Non-pigmented ciliary epithelial cell (primary cell): ENCODE data around the gene TSPAN18.

ENCODE experiments used
- DNase-seq: peaks from one replicate; pipeline ENCODE4 v3.0.0-alpha.2; 2010; ENCODE audit warnings: low read depth

Gene TSPAN18

GRCh38 chr11:44777209-44778194, 50.7 kb downstream of the TSPAN18 start:
- DNase-seq, result no peak

DNA sequence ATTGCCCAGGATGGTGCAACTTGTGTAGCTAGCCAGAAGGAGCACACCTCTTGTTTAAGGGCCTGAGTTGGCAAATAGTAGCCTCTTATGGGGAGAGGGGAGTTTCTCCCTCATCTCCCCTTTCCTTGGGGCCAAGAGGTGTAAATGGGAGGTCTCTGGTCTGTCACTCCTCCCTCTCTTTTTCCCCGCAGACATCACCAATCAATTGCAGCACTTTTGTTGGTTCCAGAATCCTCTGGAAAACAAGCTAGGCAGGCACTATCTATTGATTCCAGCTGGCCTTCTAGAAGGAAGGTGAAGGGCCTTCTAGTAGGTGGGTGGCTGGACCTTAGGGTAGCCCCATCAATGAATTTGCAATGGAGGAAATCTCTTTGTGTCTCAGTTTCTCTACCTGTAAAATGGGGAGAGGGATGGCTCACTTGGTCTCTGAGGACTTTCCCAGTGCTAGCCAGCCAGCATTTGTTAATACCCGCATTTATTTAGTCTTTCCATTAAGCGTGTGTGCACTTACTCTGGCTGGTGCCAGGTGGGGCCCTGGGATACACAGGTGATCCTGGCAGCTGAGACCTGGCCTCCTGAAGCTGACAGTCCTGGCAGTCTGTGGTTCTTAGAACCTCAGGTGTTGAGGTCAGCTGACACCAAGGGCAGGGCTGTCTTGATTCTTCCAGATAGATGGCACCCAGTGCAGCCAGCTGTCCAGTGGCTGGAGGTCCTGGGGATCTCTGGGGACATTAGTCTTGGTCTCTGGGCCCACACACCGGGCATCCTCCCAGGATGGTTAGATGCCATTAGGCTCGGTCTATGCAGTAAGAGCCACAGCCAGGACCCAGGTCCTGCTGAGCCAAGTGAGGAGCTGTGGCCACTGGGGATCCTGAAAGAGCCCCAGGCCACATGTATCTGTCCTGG, 51.7 kb downstream of the TSPAN18 start:
- DNase-seq, result no peak

- DNase-seq, result no peak
Measured at GRCh38 chr11:44779736-44780520, 53.2 kb downstream of the TSPAN18 start.

GRCh38 chr11:44780940-44781631, 54.3 kb downstream of the TSPAN18 start:
- DNase-seq, result no peak

- DNase-seq, result no peak
Measured at GRCh38 chr11:44781655-44782054, 54.9 kb downstream of the TSPAN18 start.

- no peak for DNase-seq
Measured at GRCh38 chr11:44782478-44782877, 55.7 kb downstream of the TSPAN18 start.

DNA sequence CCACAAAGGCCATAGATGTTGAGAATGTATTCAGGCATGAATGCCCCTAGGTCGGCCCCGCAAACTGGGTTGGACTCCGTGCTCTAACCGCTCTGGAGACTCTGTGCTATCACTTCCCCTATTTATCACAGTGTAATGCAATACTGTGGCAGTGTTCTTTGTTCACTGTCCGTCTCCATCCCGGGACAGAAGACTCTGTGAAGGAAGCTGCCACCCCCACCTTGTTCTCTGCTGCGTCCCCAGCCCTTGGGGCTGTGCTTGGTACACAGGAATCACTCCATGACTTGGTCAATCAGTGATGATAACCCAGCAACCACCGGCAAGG, 57.6 kb downstream of the TSPAN18 start:
- no peak for DNase-seq

- DNase-seq, result no peak
Measured at GRCh38 chr11:44784851-44785250, 58.1 kb downstream of the TSPAN18 start.

- no peak for DNase-seq
Measured at GRCh38 chr11:44785856-44786607, 59.3 kb downstream of the TSPAN18 start.

- no peak for DNase-seq
Measured at GRCh38 chr11:44787070-44787469, 60.3 kb downstream of the TSPAN18 start.

DNA sequence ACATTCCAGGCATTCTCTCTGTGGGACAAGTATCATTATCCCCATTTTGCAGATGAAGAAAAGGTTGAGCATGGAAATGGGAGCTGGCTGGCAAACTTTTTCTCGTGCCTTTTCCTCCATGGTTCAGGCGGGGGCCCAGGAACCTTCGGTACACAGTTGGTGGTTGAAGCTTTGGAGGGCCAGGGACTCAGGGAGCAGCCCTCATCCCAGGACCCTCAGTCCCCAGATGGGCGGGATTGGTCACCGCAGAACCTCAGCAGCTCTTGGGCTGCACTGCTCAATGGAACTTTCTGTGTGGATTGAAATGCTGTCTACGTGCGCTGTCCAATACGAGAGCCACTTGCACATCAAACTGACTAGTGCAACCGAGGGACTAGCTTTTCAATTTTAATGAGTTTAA, 61.2 kb downstream of the TSPAN18 start:
- no peak for DNase-seq

DNA sequence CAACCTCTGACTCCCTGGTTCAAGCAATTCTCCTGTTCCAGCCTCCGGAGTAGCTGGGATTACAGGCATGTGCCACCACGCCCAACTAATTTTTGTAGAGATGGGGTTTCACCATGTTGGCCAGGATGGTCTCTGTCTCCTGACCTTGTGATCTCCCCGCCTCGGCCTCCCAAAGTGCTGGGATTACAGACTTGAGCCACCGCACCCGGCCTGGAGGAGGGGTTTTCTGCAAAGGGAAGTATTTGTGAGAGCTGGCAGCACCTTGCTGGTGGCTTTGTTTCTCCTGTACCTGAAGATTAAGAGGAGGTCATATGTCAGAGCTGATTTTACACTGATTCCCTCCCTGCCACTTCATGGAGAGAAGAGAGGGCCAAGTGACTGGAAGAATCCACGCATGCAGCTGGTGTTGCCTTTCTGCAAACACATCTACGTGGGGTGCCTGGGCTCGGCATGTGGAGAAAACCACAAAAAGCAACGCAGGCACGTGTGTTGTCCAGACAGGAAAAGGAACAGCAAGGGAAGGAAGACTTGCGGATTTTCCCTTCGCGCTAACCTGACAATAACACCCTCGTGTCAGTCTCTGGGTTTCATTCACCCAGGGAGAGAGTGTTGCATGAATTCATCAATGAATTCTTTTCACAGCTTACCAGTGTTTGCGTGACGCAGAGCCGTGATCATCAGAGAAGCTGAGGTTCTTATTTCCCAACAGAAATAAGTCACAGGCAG, 61.9 kb downstream of the TSPAN18 start:
- no peak for DNase-seq

GRCh38 chr11:44789496-44789895, 62.7 kb downstream of the TSPAN18 start:
- no peak for DNase-seq

DNA sequence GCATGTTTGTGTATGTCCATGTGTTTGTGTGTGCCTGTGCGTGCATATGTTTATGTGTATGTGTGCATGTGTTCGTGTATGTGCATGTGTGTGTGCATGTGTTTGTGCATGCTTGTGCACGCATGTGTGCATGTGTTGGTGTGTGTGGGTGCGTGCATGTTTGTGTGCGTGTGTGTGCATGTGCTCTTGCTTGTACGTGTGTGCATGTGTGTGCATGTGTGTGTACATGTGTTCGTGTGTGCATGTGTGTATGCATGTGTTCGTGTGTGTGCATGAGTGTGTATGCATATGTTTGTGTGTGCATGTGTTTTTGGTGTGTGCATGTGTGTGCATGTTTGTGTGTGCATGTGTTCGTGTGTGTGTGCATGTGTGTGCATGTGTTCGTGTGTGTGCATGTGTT, 63.4 kb downstream of the TSPAN18 start:
- DNase-seq, result no peak

DNA sequence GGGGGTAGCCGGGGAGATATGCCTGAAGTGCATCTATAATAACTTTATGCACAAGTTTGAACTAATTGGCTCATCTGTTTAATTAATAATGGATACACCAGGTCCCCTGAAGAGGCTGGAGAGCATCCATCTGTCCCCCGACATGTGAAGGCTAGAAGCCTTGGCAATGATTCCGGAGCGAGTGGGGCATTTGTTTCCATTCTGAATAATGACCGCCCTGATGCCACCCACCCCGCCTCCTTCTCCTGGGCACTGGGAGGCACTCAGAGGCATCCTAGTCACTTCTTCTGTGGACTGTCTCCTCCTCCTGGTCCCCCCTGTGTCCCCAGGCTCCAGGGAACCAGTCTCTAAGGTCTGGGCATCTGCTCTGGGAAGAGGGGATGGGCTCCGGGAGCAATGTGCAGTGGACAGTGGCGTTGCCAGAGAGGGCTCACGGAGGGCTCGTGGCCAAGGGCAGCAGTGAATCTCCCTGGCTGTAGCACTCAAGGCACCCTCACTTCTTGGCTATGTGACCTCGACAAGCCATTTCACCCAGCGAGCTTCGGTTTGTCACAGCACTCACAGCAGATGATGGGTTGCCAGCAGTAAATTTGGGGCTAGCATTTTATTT, 64.7 kb downstream of the TSPAN18 start:
- no peak for DNase-seq

GRCh38 chr11:44792171-44792570, 65.4 kb downstream of the TSPAN18 start:
- no peak for DNase-seq

DNA sequence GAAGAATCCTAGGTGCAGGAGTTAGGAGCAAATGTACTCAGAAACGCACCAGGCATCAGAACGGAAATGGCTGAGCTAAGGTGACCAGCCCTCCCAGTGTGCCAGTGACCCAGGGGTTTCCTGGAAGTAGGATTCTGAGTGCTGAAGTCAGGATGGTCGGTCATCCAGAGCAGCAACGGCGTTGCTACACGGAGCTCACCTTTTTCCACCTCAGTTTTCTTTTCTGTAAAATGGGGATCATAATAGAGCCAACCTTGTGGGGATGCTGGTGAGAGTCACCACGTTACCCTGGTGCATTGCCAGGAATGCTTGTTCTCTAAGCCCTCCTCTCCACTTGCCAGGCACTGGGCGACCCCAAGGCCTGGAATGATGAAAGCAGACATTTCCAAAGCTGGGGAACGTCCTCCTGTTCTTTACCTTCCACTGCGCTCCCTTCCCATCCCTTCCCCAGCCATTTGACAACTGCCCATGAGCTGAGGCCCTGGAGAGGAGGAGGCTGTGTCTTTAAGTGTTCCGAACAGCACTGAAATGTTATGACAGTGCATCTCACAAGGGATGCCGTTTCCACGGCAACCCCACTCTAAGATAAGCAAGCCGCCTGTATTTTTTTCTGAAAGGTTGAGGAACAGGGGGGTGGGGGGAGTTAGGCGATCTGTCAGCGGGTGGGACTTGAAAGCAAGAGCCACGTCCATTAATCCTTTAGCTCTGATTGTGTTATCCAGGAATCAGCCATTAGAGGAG, 66.8 kb downstream of the TSPAN18 start:
- no peak for DNase-seq

DNA sequence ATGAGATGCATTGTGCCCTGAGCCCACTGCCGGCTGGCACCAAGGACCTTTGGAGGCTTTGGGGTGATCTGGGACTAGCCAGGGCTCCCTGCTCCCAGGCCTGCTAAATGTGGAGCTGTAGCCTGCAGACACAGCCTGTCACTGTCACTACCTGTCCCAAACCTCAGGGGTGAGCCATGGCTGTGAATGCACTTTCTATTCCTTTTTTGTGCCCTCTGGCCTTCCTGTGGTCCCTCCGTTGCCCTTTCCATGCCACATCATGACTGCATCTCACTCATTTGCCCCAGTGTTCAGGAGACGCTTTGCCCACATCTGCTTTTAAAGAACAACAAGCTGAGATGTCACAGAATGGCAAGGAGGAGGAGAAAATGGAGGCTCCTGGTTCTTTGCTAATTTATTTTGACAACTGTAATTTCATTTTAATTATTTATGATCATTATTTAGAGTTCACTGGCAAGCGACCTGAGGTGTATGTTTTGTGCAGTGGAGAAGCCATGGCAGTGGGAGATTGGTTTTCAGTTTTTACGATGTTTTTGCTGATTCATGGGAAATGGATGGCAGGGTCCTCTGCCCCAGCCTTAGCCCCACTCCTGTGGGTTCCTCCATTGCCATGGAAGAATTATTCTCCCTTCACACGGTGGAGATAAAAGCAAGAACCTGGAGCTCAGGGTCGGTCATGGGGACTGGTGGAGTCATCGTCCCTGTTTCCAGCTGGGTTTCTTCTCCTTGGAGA, 69.2 kb downstream of the TSPAN18 start:
- no peak for DNase-seq
